Left kidney (tissue), 2 donors: ENCODE data around the gene TRMT6. TPM values are rescaled to one million over a fixed set of nuclear protein-coding genes. Genes with fewer than 3 reads are reported as not detected.

Experiments
- DNase-seq: peaks from one replicate; pipeline ENCODE4 v3.0.0-alpha.2; 2013
- polyA plus RNA-seq: library from polyadenylated mRNA; unstranded; fragments of 120-200 nt; gene quantifications from one replicate; pipeline ENCODE4 v1.2.1, GENCODE V29; 2013; ENCODE audit not compliant: insufficient read length

TRMT6 gene
- polyA plus RNA-seq, 1 donor: 20.3 TPM

- DNase-seq: no peak
Observed at GRCh38 chr20:5949943-5950270, 426 bp downstream of the TRMT6 start.

GRCh38 chr20:5947276-5947675 lies 3.1 kb downstream of the TRMT6 start:
- DNase-seq: no peak

GRCh38 chr20:5945963-5946362 lies 4.4 kb downstream of the TRMT6 start:
- no peak for DNase-seq

- no peak for DNase-seq
Observed at GRCh38 chr20:5938456-5939029, 11.8 kb downstream of the TRMT6 start.

- DNase-seq: no peak
Observed at GRCh38 chr20:5936238-5936637, 14.1 kb downstream of the TRMT6 start.

GRCh38 chr20:5935384-5935783 lies 14.9 kb downstream of the TRMT6 start:
- DNase-seq: no peak

- no peak for DNase-seq
Observed at GRCh38 chr20:5933802-5934436, 16.4 kb downstream of the TRMT6 start.

GRCh38 chr20:5932796-5933195 lies 17.5 kb downstream of the TRMT6 start:
- no peak for DNase-seq

GRCh38 chr20:5931411-5931810 lies 18.9 kb downstream of the TRMT6 start:
- no peak for DNase-seq

- DNase-seq: no peak
Observed at GRCh38 chr20:5928836-5929715, 21.3 kb downstream of the TRMT6 start.

- no peak for DNase-seq
Observed at GRCh38 chr20:5927749-5928462, 22.4 kb downstream of the TRMT6 start.

- no peak for DNase-seq
Observed at GRCh38 chr20:5925551-5925950, 24.8 kb downstream of the TRMT6 start.

GRCh38 chr20:5923493-5923892 lies 26.8 kb downstream of the TRMT6 start:
- DNase-seq: no peak

GRCh38 chr20:5920581-5920980 lies 29.8 kb downstream of the TRMT6 start:
- no peak for DNase-seq

GRCh38 chr20:5919626-5920544 lies 30.4 kb downstream of the TRMT6 start:
- no peak for DNase-seq

- DNase-seq: no peak
Observed at GRCh38 chr20:5918856-5919625, 31.3 kb downstream of the TRMT6 start.

GRCh38 chr20:5914859-5915258 lies 35.5 kb downstream of the TRMT6 start:
- DNase-seq: no peak

GRCh38 chr20:5913166-5913565 lies 37.2 kb downstream of the TRMT6 start:
- no peak for DNase-seq

- no peak for DNase-seq
Observed at GRCh38 chr20:5910186-5910585, 40.1 kb downstream of the TRMT6 start.

GRCh38 chr20:5908981-5909380 lies 41.4 kb downstream of the TRMT6 start:
- no peak for DNase-seq

GRCh38 chr20:5900908-5901307 lies 49.4 kb downstream of the TRMT6 start:
- no peak for DNase-seq
